Osteoblast (primary cell): Measurements from ENCODE around the gene ZNF800. TPM values are rescaled to one million over a fixed set of nuclear protein-coding genes. Genes with fewer than 3 reads are reported as not detected.

Experiments used
- DNase-seq: peaks from one replicate; pipeline ENCODE4 v3.0.0; 2011; ENCODE audit warnings: low spot score, mixed read lengths; ENCODE audit not compliant: insufficient read length; ENCODE audit errors: missing footprints
- H2AFZ ChIP-seq: 2 replicates; pipeline ENCODE4 v1.6.0; 2011; ENCODE audit warnings: mild to moderate bottlenecking, low read length
- H3K27ac ChIP-seq: 2 replicates; pipeline ENCODE4 v1.5.1; 2011; ENCODE audit warnings: mild to moderate bottlenecking, low read depth, low read length, moderate library complexity
- H3K27me3 ChIP-seq: 2 replicates; pipeline ENCODE4 v1.6.0; 2012; ENCODE audit warnings: mild to moderate bottlenecking, control low read depth, inconsistent platforms, low read length, moderate library complexity; ENCODE audit not compliant: insufficient read depth
- H3K36me3 ChIP-seq: 2 replicates; pipeline ENCODE4 v1.5.1; 2011; ENCODE audit warnings: mild to moderate bottlenecking, low read length, control low read depth, moderate library complexity; ENCODE audit not compliant: insufficient read depth
- H3K4me1 ChIP-seq: 2 replicates; pipeline ENCODE4 v1.5.1; 2011; ENCODE audit warnings: mild to moderate bottlenecking, low read length, control low read depth, moderate library complexity; ENCODE audit not compliant: insufficient read depth
- H3K4me2 ChIP-seq: 2 replicates; pipeline ENCODE4 v1.6.0; 2011; ENCODE audit warnings: mild to moderate bottlenecking, low read length; ENCODE audit not compliant: insufficient read depth
- H3K4me3 ChIP-seq: fragments of 200-600 bp; sonication (generic); 3 replicates; pipeline ENCODE4 v1.5.1; 2012; ENCODE audit warnings: mild to moderate bottlenecking, low read length, inconsistent platforms; ENCODE audit not compliant: insufficient read depth
- H3K79me2 ChIP-seq: 2 replicates; pipeline ENCODE4 v1.6.0; 2012; ENCODE audit warnings: mild to moderate bottlenecking, low read length, control low read depth, inconsistent platforms; ENCODE audit not compliant: insufficient read depth
- H3K9me3 ChIP-seq: 2 replicates; pipeline ENCODE4 v1.5.1; 2011; ENCODE audit warnings: low read depth, low read length, control low read depth
- H4K20me1 ChIP-seq: 2 replicates; pipeline ENCODE4 v1.6.0; 2012; ENCODE audit warnings: mild to moderate bottlenecking, low read length, control low read depth; ENCODE audit not compliant: insufficient read depth
- total RNA-seq: library from RNA; depleted of rRNA; stranded (reverse); fragments of >200 nt; gene quantifications from 2 replicates; pipeline ENCODE4 v1.2.3, GENCODE V29; 2012
- TF ChIP-seq, protein P1 (sequence below): IDR thresholded peaks from 2 replicates; pipeline ENCODE4 v1.5.1; 2011; ENCODE audit warnings: mild to moderate bottlenecking, low read depth, low read length, moderate library complexity; ENCODE audit errors: extremely low read depth

ZNF800 gene
- total RNA-seq, 1 donor = 21.7 TPM

GRCh38 chr7:127390817-127391590, 1.5 kb downstream of the ZNF800 start:
- Histone ChIP-seq H3K4me3 (peak overlapping the region; percentile 91), H4K20me1 (peaks cover 16% of the 10 kb centered on the region), H3K79me2 (peaks cover 62% of the 10 kb centered on the region), H3K4me1 (peaks cover 21% of the 10 kb centered on the region), H2AFZ (peak overlapping the region; percentile 69), H3K27ac (peak overlapping the region; percentile 88), H3K36me3 (peaks cover 11% of the 10 kb centered on the region), H3K4me2 (peak overlapping the region; percentile 98), H3K9me3 (no peaks in the 10 kb centered on the region), H3K27me3 (peaks cover 7% of the 10 kb centered on the region)
- peak; percentile 53 for DNase-seq
- TF ChIP-seq, protein P1, sequence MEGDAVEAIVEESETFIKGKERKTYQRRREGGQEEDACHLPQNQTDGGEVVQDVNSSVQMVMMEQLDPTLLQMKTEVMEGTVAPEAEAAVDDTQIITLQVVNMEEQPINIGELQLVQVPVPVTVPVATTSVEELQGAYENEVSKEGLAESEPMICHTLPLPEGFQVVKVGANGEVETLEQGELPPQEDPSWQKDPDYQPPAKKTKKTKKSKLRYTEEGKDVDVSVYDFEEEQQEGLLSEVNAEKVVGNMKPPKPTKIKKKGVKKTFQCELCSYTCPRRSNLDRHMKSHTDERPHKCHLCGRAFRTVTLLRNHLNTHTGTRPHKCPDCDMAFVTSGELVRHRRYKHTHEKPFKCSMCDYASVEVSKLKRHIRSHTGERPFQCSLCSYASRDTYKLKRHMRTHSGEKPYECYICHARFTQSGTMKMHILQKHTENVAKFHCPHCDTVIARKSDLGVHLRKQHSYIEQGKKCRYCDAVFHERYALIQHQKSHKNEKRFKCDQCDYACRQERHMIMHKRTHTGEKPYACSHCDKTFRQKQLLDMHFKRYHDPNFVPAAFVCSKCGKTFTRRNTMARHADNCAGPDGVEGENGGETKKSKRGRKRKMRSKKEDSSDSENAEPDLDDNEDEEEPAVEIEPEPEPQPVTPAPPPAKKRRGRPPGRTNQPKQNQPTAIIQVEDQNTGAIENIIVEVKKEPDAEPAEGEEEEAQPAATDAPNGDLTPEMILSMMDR = no peak

GRCh38 chr7:127390186-127390816, 2.2 kb downstream of the ZNF800 start:
- no peak overlapping the region for H3K27ac ChIP-seq

DNA sequence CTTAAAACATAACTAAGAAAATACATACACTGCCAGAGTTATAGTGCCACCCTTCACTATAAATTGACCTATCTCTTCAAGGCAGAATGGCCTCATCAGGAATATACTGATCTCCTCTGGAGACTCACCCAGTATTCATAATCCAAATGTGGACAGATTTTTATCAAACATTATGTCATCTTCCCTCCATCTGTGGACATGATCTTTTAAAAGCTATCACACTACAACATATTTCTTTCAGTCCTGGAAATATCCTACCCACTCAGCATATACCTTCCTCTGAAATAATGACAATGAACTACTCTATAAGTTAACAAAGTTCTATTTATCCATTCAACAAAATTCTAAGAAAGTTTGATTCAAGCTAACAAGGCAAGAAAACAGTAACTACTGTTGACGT, 3.2 kb downstream of the ZNF800 start:
- Histone ChIP-seq H4K20me1 (peaks cover 16% of the 10 kb centered on the region), H3K36me3 (peaks cover 15% of the 10 kb centered on the region)

More at GRCh38 chr7:127390186-127390816, 2.2 kb downstream of the ZNF800 start:
- Histone ChIP-seq H3K4me2 (peak overlapping the region; percentile 98), H3K4me3 (no peak overlapping the region), H3K27me3 (peaks cover 7% of the 10 kb centered on the region), H2AFZ (no peak overlapping the region), H3K9me3 (no peaks in the 10 kb centered on the region), H4K20me1 (peaks cover 16% of the 10 kb centered on the region), H3K79me2 (peaks cover 66% of the 10 kb centered on the region), H3K36me3 (peaks cover 15% of the 10 kb centered on the region), H3K4me1 (peaks cover 21% of the 10 kb centered on the region)
- TF ChIP-seq, protein P1 = no peak
- no peak for DNase-seq

More for the DNA sequence above, 3.2 kb downstream of the ZNF800 start:
- Histone ChIP-seq H3K27me3 (no peaks in the 10 kb centered on the region), H3K4me2 (no peak overlapping the region), H3K9me3 (no peaks in the 10 kb centered on the region), H3K27ac (no peak overlapping the region), H3K4me3 (no peak overlapping the region), H3K79me2 (peaks cover 72% of the 10 kb centered on the region), H3K4me1 (peaks cover 21% of the 10 kb centered on the region), H2AFZ (no peak overlapping the region)
- peak; percentile 83 for DNase-seq
- TF ChIP-seq, protein P1 = no peak
